Stimulated activated CD4-positive, alpha-beta T cell treated with anti-CD3 and anti-CD28 coated beads, Interleukin-15, amount 100 ng/mL, for 1 hour (primary cell): ENCODE results near the gene SFSWAP.
"Not testable (repeated sequence)": the region's sequence is repeated elsewhere in the genome, so short reads cannot be mapped to it uniquely, and the experiment has no call there.

ENCODE experiments used
- DNase-seq, 2 donors: peaks; one replicate each; pipeline ENCODE4 v3.0.0-alpha.2; 2020; ENCODE audit warnings: low read depth in 1 of 2, low spot score in 1 of 2

Gene SFSWAP

DNA sequence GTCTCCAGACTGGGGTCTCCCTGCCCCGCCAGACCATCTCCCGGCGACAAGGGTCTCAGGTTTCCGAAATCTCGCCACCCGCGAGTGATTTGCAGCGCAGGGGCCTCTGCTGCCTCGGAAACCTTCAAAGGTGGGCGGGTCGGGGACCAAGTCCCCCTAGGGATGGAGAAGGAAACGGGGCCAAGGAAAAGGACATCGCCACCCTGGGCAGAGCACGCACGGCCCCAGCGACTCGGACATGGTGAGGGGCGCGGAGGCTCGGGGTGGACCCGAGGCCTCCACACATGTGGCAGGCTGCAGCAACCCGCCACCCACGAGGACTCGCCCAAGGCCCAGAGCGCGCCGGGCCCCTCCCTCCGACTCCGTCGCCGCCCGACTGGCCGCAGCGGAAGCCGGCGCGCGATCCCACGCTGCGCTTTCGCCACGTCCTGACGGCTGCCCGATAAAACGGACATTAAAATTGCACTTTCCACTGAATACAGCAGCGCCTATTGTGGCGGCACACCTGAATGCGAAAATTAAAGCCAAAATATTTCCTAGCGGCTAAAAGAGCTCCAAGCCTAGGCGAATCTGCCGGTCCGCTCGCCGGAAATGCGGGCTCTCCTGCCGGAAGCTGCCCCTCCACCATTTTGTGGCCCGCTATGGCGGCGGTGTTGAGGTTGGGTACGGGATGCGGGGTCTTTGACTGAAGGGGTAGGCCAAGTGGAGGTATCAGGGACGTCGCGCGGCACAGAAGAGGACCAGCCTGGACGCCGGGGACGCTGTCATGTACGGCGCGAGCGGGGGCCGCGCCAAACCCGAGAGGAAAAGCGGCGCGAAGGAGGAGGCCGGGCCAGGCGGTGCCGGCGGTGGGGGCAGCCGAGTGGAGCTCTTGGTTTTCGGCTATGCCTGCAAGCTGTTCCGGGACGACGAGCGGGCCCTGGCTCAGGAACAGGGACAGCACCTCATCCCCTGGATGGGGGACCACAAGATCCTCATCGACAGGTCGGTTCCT lies at the start of gene SFSWAP:
Gene SFSWAP, plus strand, starts transcription at position 627 of the 994 bp plus-strand sequence. Its CDS starts 140 bp downstream, at position 767.
- peak; percentile 52 to 66 for DNase-seq

DNA sequence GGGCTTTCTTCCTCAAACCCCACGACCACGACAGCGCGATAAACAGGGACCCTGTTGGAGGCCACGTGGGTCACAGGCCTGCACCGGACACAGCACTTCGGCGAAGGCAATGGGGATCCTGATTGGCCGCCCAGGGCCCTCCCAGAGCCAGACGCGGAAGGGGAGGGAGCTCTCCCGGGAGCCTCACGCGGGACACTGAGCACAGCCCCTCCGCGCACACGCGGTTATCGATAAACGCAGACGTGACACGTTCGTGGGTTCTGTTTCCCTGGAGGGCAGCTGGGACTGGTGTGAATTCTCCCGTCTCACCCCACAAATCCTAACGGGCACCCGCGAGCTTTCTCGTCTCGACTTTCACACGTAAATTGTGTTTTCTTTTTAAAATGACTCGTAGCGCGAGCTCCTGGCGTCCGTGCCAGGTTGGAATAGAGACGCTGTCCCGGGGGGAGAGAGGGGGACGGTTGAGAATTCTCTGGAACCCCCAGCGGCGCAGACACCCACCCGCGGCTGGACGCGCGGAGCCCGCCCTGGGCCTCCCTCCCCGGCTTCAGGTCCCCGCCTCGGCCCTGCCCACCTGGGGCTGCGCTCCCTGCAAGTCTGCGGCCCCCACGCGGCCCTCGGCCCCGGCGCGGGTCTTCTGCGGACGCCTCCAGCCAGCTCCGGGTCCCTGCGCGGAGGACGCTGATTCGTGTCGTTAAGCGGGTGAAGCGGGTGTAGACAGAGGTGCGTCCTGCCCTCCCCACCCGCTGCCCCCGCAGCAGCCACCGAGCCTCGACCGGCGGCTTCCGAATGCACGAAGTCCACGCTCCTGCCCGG lies 49.5 kb upstream of the SFSWAP start:
- not testable (repeated sequence) for DNase-seq

DNA sequence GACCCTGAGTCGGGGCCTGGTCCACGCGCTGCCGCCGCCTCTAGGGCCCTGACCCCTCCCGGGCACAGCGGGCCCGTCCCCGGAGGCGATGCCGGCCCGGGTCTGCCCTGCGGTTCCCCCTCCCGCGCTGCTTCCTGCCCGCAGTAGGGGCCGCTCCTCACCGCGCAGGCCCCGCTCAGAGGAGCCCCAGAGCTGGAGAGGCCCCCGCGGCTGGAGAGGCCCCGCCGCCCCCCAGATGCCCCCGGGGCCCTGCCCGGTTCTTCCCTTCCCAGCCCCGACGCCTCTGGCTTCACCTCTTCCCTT lies 49.0 kb upstream of the SFSWAP start:
- not testable (repeated sequence) for DNase-seq

DNA sequence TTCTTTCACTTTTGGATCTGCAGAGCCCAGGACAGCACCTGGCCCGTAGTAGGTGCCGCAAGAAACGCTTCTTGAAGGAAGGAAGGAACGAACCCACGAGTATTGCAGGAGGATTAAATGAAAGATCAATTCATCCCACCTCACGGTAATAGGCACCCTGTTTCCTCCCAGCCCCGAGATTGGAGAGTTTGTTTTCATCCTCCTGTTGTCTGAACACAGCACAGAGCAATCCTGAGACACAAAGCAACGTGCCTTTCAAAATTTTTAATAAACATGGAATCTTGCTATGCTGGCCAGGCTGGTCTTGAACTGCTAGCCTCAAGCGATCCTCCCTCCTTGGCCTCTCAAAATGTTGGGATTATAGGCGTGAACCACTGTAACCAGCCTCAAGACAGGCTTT lies 48.5 kb upstream of the SFSWAP start:
- DNase-seq: not testable (repeated sequence)

DNA sequence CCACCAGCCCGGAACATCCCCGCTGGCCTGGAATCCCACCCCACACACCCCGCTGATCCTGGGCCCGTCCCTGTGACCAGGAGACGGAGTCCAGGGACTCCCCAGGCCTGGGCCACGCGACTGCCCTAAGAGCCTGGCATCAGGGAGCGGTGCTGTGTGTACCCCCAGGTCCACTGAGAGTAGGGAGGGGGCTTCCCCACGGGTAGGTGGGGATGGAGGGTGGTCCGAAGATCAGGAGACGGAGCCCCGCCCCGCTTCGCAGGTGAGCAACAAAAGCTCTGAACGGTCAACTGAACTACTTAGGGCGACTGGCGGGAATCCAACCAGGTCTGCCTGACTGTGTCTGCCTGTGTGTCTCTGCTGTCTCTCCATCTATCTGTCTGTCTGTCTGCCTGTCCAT lies 45.2 kb upstream of the SFSWAP start:
- DNase-seq: not testable (repeated sequence)

DNA sequence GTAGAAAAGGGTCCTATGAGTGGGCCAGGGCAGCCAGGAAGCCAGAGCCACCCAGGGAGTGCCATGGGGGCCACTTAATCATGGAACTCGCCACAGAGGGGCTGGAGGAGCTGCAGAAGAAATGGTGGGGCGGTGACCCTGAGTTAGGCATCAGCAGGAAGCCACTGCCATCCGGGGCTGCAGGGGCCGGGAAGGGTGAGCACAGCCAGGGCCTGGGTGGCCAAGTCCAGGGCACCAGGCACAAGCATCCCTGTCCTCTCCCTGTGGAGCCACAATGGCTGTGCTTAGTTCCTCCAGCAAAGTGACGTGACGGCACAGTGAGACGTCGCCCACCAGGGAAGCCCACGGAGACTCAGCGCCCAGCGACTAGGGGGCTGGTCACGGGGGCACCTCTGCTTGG lies 44.4 kb upstream of the SFSWAP start:
- not testable (repeated sequence) for DNase-seq

DNA sequence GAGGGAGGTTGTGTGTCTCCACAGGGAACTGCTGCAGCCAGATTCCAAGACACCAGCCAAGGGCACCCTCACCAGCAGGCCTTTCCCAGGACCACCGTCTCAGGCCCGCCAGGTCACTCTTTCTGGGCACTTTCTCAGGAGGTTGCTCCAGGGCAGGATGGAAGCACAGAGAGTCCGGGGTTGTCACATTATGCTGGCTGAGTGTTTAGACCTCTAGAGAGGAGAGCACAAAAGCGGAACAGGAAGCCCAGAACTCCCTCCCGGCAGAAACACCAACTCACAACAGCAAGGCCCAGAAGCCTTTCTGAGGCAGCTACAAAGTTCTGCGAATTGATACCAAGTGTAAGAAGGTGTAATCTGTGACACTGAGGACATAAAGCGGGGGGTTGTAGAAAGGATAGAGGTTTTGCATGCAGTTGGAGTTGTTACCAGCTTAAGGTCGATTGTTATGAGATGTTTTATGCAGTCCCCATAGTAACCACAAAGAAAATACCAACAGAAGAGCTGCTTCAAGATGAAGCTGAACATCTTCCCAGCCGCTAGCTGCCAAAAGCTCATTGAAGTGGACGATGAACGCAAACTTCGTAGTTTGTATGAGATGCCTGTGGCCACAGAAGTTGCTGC lies 43.8 kb upstream of the SFSWAP start:
- DNase-seq: not testable (repeated sequence)

DNA sequence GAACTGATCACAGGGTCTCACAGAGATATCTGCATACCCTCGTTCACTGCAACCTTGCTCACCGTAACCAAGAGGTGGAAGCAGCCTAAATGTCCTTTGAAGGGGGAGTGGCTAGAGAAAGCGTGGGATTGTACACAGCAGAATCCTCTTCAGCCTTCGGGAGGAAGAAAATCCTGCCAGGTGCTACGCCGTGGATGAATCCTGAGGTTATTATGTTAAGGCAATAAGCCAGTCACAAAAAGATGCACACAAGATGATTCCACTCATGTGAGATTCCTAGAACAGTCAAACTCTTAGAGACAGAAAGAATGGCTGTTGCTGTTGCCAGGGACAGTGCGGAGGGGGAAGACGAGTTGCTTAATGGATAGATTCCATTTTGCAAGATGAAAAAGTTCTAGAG lies 39.6 kb upstream of the SFSWAP start:
- no peak for DNase-seq

DNA sequence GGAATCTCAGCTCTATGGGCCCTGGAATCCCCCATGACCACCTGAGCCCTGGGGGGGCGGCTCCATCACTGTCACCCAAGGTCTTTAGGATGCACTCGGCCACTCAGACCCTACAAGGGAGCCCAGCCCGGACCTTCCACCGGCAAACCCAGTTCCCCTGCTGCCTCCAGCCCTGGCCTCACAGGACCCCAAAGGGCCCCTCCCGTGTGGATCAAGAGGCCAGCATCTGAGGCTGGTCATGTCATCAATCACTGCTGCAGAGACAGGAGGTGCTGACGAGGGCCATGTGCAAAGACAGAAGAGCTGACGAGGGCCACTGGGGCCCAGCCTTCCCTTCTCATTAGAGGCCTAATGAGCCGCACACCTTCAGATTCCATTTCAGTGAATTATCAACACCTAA lies 39.0 kb upstream of the SFSWAP start:
- DNase-seq: no peak

DNA sequence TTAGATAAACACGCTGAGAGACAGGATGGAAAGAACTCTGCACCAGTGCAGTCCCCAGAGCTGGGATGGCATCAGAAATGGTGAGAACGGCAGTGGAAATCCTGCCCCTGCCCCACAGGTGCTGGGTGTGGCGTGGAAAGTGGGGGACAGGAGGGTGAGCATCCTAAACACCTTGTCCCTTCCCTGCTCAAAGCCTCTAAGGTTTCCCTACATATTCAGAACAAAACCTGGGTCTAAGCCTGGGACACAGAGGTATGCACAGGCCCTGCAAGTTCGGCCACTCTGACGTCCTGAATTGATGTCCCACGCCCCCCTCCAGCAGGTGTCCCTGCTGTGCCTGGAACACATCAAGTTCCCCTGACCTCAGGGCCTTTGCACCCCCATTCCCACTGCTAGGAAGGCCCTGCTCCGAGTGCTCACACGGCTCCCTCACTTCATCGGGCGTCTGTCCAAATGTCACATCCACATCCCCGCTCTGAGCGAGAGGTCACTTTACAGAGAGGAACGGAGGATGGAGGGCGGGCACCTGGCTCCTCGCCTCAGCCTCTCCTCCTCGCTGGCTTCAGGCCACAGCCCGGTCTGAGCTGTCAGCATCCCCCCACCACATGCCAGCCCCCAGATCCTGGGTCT lies 38.5 kb upstream of the SFSWAP start:
- DNase-seq: no peak

DNA sequence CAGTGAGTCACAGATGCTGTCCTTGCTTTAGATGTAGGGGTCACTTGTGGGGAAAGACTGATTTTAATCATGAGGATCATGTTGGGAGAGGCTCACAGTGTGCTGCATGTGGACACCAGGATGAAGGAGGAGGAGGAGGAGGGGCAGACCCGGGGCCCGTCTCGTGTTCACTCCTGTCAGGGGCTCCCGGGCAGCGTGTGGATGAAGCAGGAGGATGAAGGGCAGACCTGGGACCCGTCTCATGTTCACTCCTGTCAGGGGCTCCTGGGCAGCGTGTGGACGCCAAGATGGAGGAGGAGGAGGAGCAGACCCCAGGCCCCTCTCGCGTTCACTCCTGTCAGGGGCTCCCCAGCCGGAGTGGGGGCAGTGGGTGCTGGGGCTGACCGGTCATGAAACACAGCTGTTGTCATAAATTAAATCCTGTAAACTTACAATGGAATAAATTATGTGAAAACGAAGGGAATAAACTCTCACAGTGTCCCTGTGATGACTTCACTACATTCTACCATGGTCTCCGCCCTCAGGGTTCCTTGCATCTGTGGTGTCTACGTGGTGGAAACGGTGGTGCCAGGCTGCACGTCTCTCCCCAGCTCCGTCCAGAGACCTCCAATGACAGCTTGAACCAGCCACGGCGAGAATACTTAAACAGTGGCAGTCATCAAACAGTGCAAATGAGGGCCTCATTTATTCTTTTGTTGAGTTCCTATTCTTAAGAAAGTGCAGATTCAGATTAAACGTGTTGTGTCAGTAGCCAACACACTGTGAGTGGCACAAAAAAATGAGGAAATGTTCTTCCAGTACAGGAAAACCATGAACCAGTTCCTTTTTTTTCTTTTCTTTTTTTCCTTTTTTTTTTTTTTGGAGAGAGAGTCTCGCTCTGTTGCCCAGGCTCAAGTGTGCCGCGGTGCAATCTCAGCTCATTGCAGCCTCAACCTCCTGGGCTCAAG lies 37.7 kb upstream of the SFSWAP start:
- DNase-seq: no peak

DNA sequence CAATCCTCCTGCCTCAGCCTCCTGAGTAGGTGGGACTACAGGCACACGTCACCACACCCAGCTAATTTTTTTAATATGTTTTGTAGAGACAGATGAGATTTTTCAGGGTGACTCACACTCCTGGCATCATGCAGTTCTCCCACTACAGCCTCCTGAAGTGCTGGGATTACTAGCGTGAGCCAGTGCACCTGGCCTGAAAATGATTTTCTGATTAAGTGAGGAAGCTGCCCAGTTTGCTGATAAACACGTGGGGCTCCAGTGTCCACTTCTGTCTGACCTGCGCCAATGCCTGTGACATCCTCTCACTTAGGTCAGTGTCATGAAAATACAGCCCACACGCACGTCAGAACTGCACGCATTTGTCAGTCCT lies 37.0 kb upstream of the SFSWAP start:
- no peak for DNase-seq

DNA sequence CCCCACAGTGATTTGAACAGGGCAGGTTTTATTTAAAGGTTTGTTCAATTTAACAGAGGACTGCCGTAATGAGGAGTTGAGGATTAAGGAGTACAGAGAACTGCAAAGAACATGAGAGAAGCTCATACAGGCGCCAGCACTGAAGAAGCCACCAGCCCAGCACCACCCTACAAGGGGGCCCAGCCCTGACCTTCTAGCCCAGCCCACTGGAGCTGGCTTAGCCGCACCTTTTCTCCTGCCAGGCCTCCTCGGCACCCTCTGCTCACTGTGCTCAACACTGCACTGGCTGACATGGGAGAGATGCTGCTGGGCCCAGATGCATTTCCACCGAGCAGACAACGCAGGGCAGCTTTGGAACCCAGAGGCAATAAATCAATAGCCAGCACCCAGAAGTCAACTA lies 36.5 kb upstream of the SFSWAP start:
- no peak for DNase-seq

DNA sequence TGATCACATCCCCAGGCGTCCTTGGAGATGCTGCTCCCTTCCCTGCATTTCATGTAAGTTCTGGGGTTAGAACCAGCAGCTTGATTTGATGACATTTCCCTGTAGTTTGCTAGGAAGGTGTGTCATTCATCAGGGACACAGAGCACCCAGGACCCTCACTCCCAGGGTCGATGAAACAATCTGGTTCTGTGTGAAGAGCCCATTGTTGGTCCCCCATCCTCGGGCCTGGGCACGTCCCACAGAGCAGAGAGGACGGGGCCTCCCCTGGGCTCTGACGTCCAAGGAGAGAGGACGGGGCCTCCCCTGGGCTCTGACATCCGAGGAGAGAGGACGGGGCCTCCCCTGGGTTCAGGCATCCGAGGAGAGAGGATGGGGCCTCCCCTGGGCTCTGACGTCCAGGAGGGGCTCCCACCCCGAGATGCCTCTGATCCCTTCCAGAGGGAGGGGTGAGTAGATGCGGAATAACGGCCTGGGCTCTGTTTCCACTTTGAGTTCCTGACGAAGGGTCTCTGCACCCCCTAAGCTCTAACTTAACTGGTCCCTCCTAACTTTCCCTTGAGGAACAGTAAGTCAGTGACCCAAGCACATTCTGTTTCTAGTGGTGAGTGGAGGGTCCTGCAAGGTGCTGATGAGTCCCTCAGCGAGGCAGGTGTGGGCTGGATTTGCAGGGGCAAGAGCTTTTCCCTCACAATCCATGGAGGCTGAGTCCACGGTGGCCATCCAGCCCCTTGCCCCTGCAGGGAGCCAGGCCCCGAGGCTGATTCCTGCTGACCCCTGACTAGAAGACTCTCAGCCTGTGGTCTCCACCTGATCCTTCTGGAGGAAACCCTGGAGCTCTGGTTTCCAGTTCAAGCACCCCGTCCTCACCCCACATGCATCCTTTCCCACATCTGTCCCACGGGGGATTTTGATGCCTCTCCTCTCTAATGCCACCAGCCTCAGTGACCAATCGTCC lies 35.5 kb upstream of the SFSWAP start:
- no peak for DNase-seq

DNA sequence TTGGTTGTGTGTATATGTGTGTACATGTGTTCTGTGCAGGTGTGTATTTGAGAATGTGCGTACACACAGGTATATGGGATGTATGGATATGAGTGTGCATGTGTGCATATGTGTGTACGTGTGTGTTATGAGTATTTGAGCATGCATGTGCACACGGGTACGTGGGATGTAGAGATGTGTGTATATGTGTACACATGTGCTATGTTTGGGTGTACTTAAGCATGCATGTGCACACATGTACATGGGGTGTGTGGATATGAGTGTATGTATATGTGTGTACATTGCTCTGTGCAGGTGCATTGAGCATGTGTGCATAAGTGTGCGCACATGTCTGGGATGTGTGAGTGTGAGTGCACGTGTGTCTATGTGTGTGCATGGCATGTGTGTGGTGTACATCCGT lies 34.3 kb upstream of the SFSWAP start:
- DNase-seq: no peak

DNA sequence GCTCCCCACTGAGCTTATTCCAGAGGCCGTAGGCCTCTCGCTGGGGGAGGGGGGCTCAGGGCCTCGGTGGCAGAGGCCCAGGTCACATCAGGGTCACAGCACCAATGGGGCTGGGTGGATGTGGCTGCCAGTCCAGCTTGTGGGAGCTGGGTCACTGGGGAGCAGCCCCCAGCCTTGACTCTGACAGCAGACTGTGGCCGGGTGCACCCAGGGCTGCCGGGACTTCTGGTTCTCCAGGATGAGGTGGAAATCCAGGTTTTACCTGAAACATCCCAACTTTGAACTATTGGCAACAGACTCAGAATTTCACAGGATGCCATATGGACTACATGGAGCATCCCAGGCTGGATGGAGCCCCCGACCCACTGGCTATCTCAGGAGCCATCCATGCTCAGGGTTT lies 33.8 kb upstream of the SFSWAP start:
- DNase-seq: not testable (repeated sequence)

DNA sequence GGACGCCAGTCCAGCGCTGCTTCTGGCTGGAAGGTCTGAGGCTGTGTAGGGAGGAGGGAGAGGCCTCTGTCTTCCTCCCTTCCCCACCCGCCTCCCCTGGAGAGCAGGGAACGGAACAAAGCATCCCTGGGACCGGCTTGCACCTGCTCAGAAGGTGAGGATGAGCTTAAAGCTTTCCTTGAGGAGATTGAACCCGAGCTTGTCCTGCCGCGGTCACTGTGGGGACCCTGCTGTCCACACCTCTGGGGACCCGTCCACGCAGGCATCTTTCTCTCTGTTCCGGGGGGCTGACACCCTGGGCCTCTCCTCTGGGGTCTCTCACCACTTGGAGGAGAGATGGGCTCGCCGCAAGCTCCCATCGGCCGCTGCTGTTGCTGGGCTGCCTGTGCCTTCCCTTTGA lies 33.2 kb upstream of the SFSWAP start:
- DNase-seq: no peak

DNA sequence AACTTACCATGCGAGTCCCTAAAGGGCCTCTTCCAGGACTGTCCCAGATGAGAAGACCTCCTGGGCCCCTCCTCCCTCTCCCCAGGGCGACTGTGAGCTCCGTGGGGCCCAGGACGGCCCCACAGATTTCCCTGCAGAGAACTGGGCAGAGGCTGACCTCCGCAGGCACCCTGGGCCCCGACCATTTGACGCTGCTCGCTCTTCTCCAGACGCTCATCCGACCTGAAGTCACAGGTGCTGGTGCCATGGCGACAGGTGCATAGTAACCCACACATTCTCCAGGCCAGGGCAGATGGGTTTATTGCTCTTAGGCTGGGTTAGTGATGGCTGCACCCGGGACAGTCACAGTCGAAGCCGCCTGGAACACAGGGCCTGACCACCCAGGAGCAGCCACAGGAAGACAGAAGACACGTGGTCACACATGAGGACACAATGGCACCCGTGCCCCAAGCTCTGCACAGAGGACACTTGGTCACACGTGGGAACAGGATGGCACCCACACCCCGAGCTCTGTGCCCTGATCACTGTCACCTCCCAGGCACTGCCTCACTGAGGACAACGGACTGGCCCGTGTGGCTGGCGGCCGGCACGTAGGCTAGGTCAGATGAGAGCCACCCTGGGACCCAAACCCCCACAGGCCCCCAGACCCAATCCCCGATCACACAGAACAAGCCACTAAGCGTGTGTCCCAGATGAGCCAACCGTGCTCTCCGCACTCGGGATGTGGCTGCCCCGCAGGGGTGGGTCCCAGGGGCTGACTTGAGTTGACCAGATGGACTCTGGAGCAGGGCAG lies 32.3 kb upstream of the SFSWAP start:
- not testable (repeated sequence) for DNase-seq
